Measurements from ENCODE around the gene RAMAC.

The RAMAC gene

GRCh38 chr15:82944821-82945220 is 41.2 kb upstream of the RAMAC start:
- no peak for DNase-seq (ENCODE audit: low read depth)
- TF ChIP-seq CTCF (IDR thresholded peaks at IDR 0.05; ENCODE audit: control insufficient read depth, extremely low read depth, insufficient read depth) = no peak
- H3K4me3 ChIP-seq (ENCODE audit: low read depth, low read length) = no peak overlapping the region

GRCh38 chr15:82945326-82945725 is 40.7 kb upstream of the RAMAC start:
- no peak overlapping the region for H3K4me3 ChIP-seq (ENCODE audit: low read depth, low read length)
- no peak for DNase-seq (ENCODE audit: low read depth)
- no peak for TF ChIP-seq CTCF (IDR thresholded peaks at IDR 0.05; ENCODE audit: control insufficient read depth, extremely low read depth, insufficient read depth)

GRCh38 chr15:82946155-82946701 is 39.8 kb upstream of the RAMAC start:
- no peak for DNase-seq (ENCODE audit: low read depth)
- H3K4me3 ChIP-seq (ENCODE audit: low read depth, low read length) = no peak overlapping the region
- TF ChIP-seq CTCF (IDR thresholded peaks at IDR 0.05; ENCODE audit: control insufficient read depth, extremely low read depth, insufficient read depth) = no peak

GRCh38 chr15:82950295-82950694 is 35.7 kb upstream of the RAMAC start:
- DNase-seq (ENCODE audit: low read depth) = no peak
- no peak for TF ChIP-seq CTCF (IDR thresholded peaks at IDR 0.05; ENCODE audit: control insufficient read depth, extremely low read depth, insufficient read depth)
- peak overlapping the region; percentile 78 for H3K4me3 ChIP-seq (ENCODE audit: low read depth, low read length)

GRCh38 chr15:82950746-82951370 is 35.2 kb upstream of the RAMAC start:
- peak overlapping the region; percentile 78 for H3K4me3 ChIP-seq (ENCODE audit: low read depth, low read length)
- DNase-seq (ENCODE audit: low read depth) = no peak
- TF ChIP-seq CTCF (IDR thresholded peaks at IDR 0.05; ENCODE audit: control insufficient read depth, extremely low read depth, insufficient read depth) = no peak

GRCh38 chr15:82951472-82952157 is 34.4 kb upstream of the RAMAC start:
- peak overlapping the region; percentile 78 for H3K4me3 ChIP-seq (ENCODE audit: low read depth, low read length)

More at GRCh38 chr15:82951472-82952157, 34.4 kb upstream of the RAMAC start:
- no peak for TF ChIP-seq CTCF (IDR thresholded peaks at IDR 0.05; ENCODE audit: control insufficient read depth, extremely low read depth, insufficient read depth)
- no peak for DNase-seq (ENCODE audit: low read depth)
